ENCODE measurements around the gene DCHS2.

The DCHS2 gene

DNA sequence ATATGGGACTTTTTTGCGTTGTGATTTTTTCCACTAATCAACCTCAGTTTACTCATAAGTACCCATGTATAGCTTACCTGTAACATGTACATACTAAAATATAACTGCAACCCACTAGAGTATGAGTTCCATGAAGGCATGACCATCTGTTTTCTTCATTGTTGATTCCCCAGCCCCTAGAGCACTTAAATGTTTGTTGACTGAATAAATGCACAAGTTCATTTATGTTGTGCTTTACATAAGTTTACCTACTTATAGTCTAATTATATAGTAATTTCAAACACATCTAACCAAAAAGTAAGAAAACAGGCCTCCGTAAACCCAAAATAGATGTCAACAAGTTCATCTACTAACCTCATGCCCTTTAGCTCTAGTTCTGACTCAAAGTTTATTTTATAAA is 34.7 kb downstream of the DCHS2 start:
- DNase-seq, result no peak
- Histone ChIP-seq H3K4me3 (ENCODE audit: insufficient read depth, low read depth, low read length, poor library complexity, severe bottlenecking) (no peak overlapping the region), H3K27ac (ENCODE audit: insufficient read depth, low read length, poor library complexity, severe bottlenecking) (no peak overlapping the region), H3K9me3 (ENCODE audit: control insufficient read depth, low read length) (no peaks in the 10 kb centered on the region), H3K4me1 (ENCODE audit: control insufficient read depth, insufficient read depth, low read length, poor library complexity, severe bottlenecking) (no peaks in the 10 kb centered on the region), H3K36me3 (ENCODE audit: control insufficient read depth, insufficient read depth, low read length) (no peaks in the 10 kb centered on the region), H3K27me3 (replicated peaks; ENCODE audit: control insufficient read depth, insufficient read depth, low read length, poor library complexity, severe bottlenecking) (peaks cover 5% of the 10 kb centered on the region)

DNA sequence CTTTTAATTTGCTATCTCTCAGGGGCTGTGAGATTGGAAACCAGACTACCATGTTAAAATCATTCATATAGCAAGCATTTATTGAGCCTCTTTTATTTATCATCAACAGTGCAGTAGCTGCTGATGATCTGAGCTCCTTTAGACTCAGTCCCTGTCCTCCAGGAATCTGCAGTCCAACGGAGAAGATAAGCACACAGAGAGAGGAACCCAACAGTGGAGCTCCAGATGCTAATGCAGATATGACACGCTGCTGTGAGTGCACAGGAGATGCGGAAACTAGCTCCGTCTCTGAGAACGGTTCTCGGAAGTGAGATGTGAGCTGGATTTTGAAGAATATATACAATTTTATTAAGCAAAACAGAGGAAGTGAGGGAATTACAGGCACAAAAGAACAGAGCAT is 35.4 kb downstream of the DCHS2 start:
- H3K36me3 ChIP-seq (ENCODE audit: control insufficient read depth, insufficient read depth, low read length), result no peaks in the 10 kb centered on the region
- no peaks in the 10 kb centered on the region for H3K4me1 ChIP-seq (ENCODE audit: control insufficient read depth, insufficient read depth, low read length, poor library complexity, severe bottlenecking)
- peaks cover 5% of the 10 kb centered on the region for H3K27me3 ChIP-seq (replicated peaks; ENCODE audit: control insufficient read depth, insufficient read depth, low read length, poor library complexity, severe bottlenecking)
- H3K9me3 ChIP-seq (ENCODE audit: control insufficient read depth, low read length), result no peaks in the 10 kb centered on the region
- no peak for DNase-seq
- no peak overlapping the region for H3K27ac ChIP-seq (ENCODE audit: insufficient read depth, low read length, poor library complexity, severe bottlenecking)
- no peak overlapping the region for H3K4me3 ChIP-seq (ENCODE audit: insufficient read depth, low read depth, low read length, poor library complexity, severe bottlenecking)

DNA sequence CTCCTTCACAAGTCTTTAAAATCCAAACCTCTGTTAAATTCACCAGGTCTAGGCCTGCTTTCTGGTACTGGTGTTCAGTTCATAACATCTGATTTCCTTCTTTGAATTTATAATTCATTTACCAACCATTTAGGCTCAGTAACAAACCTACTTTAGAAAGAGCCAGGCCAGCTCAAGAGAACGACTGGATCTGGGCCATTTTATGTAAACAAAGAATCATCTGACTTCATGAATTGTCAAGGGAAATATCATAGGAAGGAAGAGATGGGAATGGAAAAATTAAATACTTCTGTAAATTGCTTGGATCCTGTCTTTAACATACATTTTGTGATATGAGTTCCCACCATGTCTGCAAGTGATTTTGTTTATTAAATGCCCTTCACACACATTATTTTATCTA is 36.5 kb downstream of the DCHS2 start:
- H3K27me3 ChIP-seq (replicated peaks; ENCODE audit: control insufficient read depth, insufficient read depth, low read length, poor library complexity, severe bottlenecking), result peaks cover 5% of the 10 kb centered on the region
- no peaks in the 10 kb centered on the region for H3K4me1 ChIP-seq (ENCODE audit: control insufficient read depth, insufficient read depth, low read length, poor library complexity, severe bottlenecking)
- no peak overlapping the region for H3K4me3 ChIP-seq (ENCODE audit: insufficient read depth, low read depth, low read length, poor library complexity, severe bottlenecking)
- no peaks in the 10 kb centered on the region for H3K9me3 ChIP-seq (ENCODE audit: control insufficient read depth, low read length)
- H3K36me3 ChIP-seq (ENCODE audit: control insufficient read depth, insufficient read depth, low read length), result no peaks in the 10 kb centered on the region
- no peak overlapping the region for H3K27ac ChIP-seq (ENCODE audit: insufficient read depth, low read length, poor library complexity, severe bottlenecking)
- no peak for DNase-seq

DNA sequence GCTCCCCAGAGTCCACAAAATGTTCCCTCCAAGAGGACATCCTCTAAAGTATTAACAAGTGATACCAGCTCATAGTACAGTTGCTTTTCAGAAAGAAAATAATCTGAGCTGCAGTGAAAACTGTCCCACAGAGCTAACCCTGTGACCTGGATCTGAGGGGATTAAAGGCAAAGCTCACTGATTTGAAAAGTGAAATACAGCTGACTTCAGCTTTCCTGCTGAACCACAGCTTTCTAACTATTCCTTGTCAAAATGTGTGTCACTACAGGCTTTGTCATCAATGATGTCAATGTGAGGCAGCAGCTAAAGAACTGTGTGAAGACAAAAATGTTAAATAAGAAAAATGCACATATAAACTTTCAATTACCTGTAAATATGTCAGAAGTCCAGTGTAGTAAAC is 36.9 kb downstream of the DCHS2 start:
- no peaks in the 10 kb centered on the region for H3K4me1 ChIP-seq (ENCODE audit: control insufficient read depth, insufficient read depth, low read length, poor library complexity, severe bottlenecking)
- peaks cover 5% of the 10 kb centered on the region for H3K27me3 ChIP-seq (replicated peaks; ENCODE audit: control insufficient read depth, insufficient read depth, low read length, poor library complexity, severe bottlenecking)
- H3K36me3 ChIP-seq (ENCODE audit: control insufficient read depth, insufficient read depth, low read length), result no peaks in the 10 kb centered on the region
- H3K27ac ChIP-seq (ENCODE audit: insufficient read depth, low read length, poor library complexity, severe bottlenecking), result no peak overlapping the region
- no peak overlapping the region for H3K4me3 ChIP-seq (ENCODE audit: insufficient read depth, low read depth, low read length, poor library complexity, severe bottlenecking)
- DNase-seq, result no peak
- no peaks in the 10 kb centered on the region for H3K9me3 ChIP-seq (ENCODE audit: control insufficient read depth, low read length)

DNA sequence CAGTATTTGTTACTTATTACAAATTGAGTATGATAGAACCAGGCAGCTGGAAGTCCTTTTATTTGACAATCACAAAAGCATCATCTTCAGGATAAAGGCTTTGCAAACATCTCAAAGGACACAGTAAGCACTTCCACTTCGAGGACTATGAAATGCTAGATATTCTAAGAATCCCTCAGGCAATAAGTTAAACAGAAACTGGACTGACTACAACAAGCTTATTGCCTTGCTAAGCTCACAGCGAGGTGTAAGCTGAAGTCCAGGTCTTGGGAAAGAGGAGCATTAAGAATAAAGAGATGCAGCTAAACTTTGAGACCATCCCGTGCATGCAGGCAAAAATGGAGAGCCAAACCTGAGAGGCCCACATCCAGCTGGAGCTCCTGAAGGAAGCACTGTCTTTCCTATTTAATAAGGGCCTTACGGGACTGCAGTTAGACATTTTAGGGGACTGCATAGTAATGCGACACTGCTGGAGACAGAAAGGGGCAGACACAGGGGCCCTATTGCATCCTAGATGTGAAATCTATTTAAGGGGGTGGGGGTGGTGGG is 38.7 kb downstream of the DCHS2 start:
- Histone ChIP-seq H3K9me3 (ENCODE audit: control insufficient read depth, low read length) (no peaks in the 10 kb centered on the region), H3K4me1 (ENCODE audit: control insufficient read depth, insufficient read depth, low read length, poor library complexity, severe bottlenecking) (no peaks in the 10 kb centered on the region)

DNA sequence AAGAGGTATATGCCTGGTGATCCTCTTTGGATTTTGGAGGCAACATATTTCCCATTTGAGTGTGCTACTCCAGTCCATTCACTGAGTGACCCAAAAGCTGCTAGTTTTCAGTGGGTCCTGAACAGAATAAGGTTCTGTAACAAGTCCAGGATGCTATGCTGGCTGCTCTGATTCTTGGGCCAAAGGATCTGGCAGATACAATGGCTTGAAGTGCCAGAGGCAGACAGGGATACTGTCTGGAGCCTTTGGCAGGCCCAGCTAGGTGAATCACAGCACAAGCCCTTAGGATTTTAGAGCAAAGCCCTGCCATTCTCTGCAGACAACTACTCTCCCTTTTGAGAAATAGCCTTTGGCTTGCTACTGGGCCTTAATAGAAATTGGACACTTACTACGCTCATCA is 40.6 kb downstream of the DCHS2 start:
- Histone ChIP-seq H3K27ac (ENCODE audit: insufficient read depth, low read length, poor library complexity, severe bottlenecking) (no peak overlapping the region), H3K27me3 (replicated peaks; ENCODE audit: control insufficient read depth, insufficient read depth, low read length, poor library complexity, severe bottlenecking) (no peaks in the 10 kb centered on the region), H3K4me3 (ENCODE audit: insufficient read depth, low read depth, low read length, poor library complexity, severe bottlenecking) (no peak overlapping the region), H3K9me3 (ENCODE audit: control insufficient read depth, low read length) (no peaks in the 10 kb centered on the region), H3K36me3 (ENCODE audit: control insufficient read depth, insufficient read depth, low read length) (no peaks in the 10 kb centered on the region), H3K4me1 (ENCODE audit: control insufficient read depth, insufficient read depth, low read length, poor library complexity, severe bottlenecking) (no peaks in the 10 kb centered on the region)
- DNase-seq, result no peak

More for the DNA sequence above, 38.7 kb downstream of the DCHS2 start:
- Histone ChIP-seq H3K4me3 (ENCODE audit: insufficient read depth, low read depth, low read length, poor library complexity, severe bottlenecking) (no peak overlapping the region), H3K27me3 (replicated peaks; ENCODE audit: control insufficient read depth, insufficient read depth, low read length, poor library complexity, severe bottlenecking) (peaks cover 5% of the 10 kb centered on the region), H3K27ac (ENCODE audit: insufficient read depth, low read length, poor library complexity, severe bottlenecking) (no peak overlapping the region), H3K36me3 (ENCODE audit: control insufficient read depth, insufficient read depth, low read length) (no peaks in the 10 kb centered on the region)
- DNase-seq, result no peak

DNA sequence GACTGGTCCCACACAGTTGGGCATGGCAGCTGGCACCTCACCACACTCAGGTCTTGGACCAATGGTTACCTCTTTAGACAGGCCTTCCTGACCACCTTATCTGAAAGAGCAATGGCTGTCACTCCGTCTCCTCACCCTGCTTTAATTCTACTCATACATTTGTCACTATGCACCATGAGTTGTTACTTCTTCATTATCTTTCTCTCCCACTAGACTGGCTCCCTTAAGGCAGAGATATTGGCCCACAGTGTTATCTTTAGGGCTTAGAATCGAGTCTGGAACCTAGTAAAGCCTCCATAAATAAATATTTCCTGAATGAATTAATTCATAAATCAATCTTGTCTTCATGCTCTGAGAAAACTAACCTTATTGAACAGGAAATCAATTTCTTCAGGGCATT is 46.6 kb downstream of the DCHS2 start:
- H3K36me3 ChIP-seq (ENCODE audit: control insufficient read depth, insufficient read depth, low read length), result no peaks in the 10 kb centered on the region
- H3K4me1 ChIP-seq (ENCODE audit: control insufficient read depth, insufficient read depth, low read length, poor library complexity, severe bottlenecking), result no peaks in the 10 kb centered on the region

DNA sequence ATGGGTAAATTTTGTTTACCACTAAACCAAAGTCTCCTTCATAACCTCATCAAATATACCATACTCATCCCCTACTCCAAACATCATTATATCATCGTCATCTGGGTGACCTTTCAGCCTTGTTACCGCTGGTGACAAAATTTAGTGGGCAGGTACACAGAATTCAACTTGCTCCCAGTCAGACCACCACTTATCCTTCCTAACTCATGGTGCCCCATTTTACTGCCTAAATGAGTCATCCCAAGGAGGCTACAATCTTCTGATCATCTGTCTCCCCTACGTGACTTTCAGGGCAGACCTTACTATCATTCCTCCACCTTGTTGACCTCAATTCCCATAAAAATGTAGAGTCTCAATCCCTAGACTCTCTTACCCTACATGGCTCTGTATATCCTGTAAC is 49.6 kb downstream of the DCHS2 start:
- Histone ChIP-seq H3K9me3 (ENCODE audit: control insufficient read depth, low read length) (no peaks in the 10 kb centered on the region), H3K27me3 (replicated peaks; ENCODE audit: control insufficient read depth, insufficient read depth, low read length, poor library complexity, severe bottlenecking) (no peaks in the 10 kb centered on the region), H3K36me3 (ENCODE audit: control insufficient read depth, insufficient read depth, low read length) (no peaks in the 10 kb centered on the region), H3K4me3 (ENCODE audit: insufficient read depth, low read depth, low read length, poor library complexity, severe bottlenecking) (no peak overlapping the region), H3K4me1 (ENCODE audit: control insufficient read depth, insufficient read depth, low read length, poor library complexity, severe bottlenecking) (no peaks in the 10 kb centered on the region), H3K27ac (ENCODE audit: insufficient read depth, low read length, poor library complexity, severe bottlenecking) (no peak overlapping the region)
- no peak for DNase-seq

More for the DNA sequence above, 46.6 kb downstream of the DCHS2 start:
- no peak overlapping the region for H3K4me3 ChIP-seq (ENCODE audit: insufficient read depth, low read depth, low read length, poor library complexity, severe bottlenecking)
- no peak overlapping the region for H3K27ac ChIP-seq (ENCODE audit: insufficient read depth, low read length, poor library complexity, severe bottlenecking)
- no peak for DNase-seq
- H3K27me3 ChIP-seq (replicated peaks; ENCODE audit: control insufficient read depth, insufficient read depth, low read length, poor library complexity, severe bottlenecking), result no peaks in the 10 kb centered on the region
- no peaks in the 10 kb centered on the region for H3K9me3 ChIP-seq (ENCODE audit: control insufficient read depth, low read length)

DNA sequence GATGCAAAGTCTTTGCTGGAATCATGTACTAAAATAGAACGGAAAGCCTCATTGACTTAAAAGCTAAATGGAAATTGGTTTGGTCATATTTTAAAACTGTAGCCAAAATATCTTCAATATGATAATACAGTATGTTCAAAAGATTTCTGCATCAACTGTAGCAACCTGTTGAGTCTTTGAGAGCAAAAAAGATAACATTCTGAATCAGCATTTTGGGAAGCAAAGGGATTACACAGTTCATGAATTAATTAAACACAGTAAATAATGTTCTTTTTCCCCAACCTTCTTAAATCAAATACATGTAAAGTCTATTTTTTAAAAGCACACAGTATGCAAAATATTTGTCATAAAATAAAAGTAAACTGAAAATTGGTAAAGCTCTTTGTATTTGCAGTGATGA is 50.5 kb downstream of the DCHS2 start:
- Histone ChIP-seq H3K4me3 (ENCODE audit: insufficient read depth, low read depth, low read length, poor library complexity, severe bottlenecking) (no peak overlapping the region), H3K9me3 (ENCODE audit: control insufficient read depth, low read length) (no peaks in the 10 kb centered on the region)
- no peak for DNase-seq

DNA sequence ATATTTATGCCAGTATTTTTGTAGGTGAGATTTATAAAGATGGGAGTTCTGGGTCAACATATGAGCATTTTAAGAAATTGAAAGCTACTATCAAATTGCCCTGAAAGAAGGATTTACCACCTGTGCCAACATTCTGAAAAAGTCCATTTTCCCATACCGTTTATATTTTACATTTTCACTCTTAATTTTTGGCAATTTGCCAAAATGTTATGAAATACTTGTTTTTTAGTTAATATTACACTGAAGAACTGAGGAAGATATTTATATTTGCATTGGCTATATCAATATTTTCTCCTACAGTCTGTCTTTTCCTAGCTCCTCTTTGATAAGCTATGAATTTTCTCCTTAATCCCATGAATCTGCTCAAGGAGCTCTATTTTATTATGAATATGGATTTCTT is 52.4 kb downstream of the DCHS2 start:
- Histone ChIP-seq H3K27ac (ENCODE audit: insufficient read depth, low read length, poor library complexity, severe bottlenecking) (no peak overlapping the region), H3K36me3 (ENCODE audit: control insufficient read depth, insufficient read depth, low read length) (no peaks in the 10 kb centered on the region), H3K27me3 (replicated peaks; ENCODE audit: control insufficient read depth, insufficient read depth, low read length, poor library complexity, severe bottlenecking) (no peaks in the 10 kb centered on the region), H3K9me3 (ENCODE audit: control insufficient read depth, low read length) (no peaks in the 10 kb centered on the region), H3K4me3 (ENCODE audit: insufficient read depth, low read depth, low read length, poor library complexity, severe bottlenecking) (no peak overlapping the region), H3K4me1 (ENCODE audit: control insufficient read depth, insufficient read depth, low read length, poor library complexity, severe bottlenecking) (no peaks in the 10 kb centered on the region)
- no peak for DNase-seq

More for the DNA sequence above, 50.5 kb downstream of the DCHS2 start:
- no peaks in the 10 kb centered on the region for H3K27me3 ChIP-seq (replicated peaks; ENCODE audit: control insufficient read depth, insufficient read depth, low read length, poor library complexity, severe bottlenecking)
- no peak overlapping the region for H3K27ac ChIP-seq (ENCODE audit: insufficient read depth, low read length, poor library complexity, severe bottlenecking)
- H3K36me3 ChIP-seq (ENCODE audit: control insufficient read depth, insufficient read depth, low read length), result no peaks in the 10 kb centered on the region
- H3K4me1 ChIP-seq (ENCODE audit: control insufficient read depth, insufficient read depth, low read length, poor library complexity, severe bottlenecking), result no peaks in the 10 kb centered on the region

DNA sequence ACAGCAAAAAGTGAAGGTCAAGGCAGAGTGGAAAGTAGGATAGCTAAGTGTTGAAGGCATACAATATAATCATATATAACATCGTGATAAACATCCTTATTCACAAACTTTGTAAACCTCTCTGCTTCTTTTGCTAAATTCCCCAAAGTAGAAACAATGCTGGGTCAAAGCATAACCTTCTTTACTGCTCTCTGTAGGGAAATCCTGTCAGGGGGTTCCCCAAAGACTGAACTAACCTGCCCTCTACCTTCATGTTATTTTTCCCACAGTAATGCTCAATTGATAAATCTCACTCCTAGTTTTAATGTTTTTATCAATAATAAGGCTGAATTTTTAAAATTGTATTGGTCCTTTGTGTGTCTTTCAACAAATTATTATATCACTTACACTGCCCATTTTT is 55.7 kb downstream of the DCHS2 start:
- DNase-seq, result no peak
- Histone ChIP-seq H3K27ac (ENCODE audit: insufficient read depth, low read length, poor library complexity, severe bottlenecking) (no peak overlapping the region), H3K27me3 (replicated peaks; ENCODE audit: control insufficient read depth, insufficient read depth, low read length, poor library complexity, severe bottlenecking) (no peaks in the 10 kb centered on the region), H3K36me3 (ENCODE audit: control insufficient read depth, insufficient read depth, low read length) (no peaks in the 10 kb centered on the region), H3K4me3 (ENCODE audit: insufficient read depth, low read depth, low read length, poor library complexity, severe bottlenecking) (no peak overlapping the region), H3K4me1 (ENCODE audit: control insufficient read depth, insufficient read depth, low read length, poor library complexity, severe bottlenecking) (no peaks in the 10 kb centered on the region), H3K9me3 (ENCODE audit: control insufficient read depth, low read length) (no peaks in the 10 kb centered on the region)

All from effector memory CD4-positive, alpha-beta T cell (primary cell).